Skin of body (tissue), 2 donors: ENCODE results near the gene COL5A1. TPM values are rescaled to one million over a fixed set of nuclear protein-coding genes. Genes with fewer than 3 reads are reported as not detected.

ENCODE experiments used
- DNase-seq: peaks from one replicate; lab custom pipeline; 2025; lab: John Stamatoyannopoulos, UW
- total RNA-seq: library from RNA; depleted of rRNA; stranded (reverse); fragments of >200 nt; gene quantifications from one replicate; pipeline ENCODE4 v1.2.3, GENCODE V29; 2014

Gene COL5A1
- total RNA-seq, 1 donor from 2014 or later = 349 TPM

- DNase-seq = no peak
These were observed 172.2 kb downstream of the COL5A1 start for GRCh38 chr9:134813841-134814240.

GRCh38 chr9:134814598-134815215 lies 173.1 kb downstream of the COL5A1 start:
- no peak for DNase-seq

- no peak for DNase-seq
These were observed 174.0 kb downstream of the COL5A1 start for GRCh38 chr9:134815435-134816214.

GRCh38 chr9:134816264-134816663 lies 174.7 kb downstream of the COL5A1 start:
- no peak for DNase-seq

- DNase-seq = no peak
These were observed 176.5 kb downstream of the COL5A1 start for GRCh38 chr9:134818000-134818568.

- DNase-seq = no peak
These were observed 177.0 kb downstream of the COL5A1 start for GRCh38 chr9:134818591-134818990.

- DNase-seq = no peak
These were observed 179.3 kb downstream of the COL5A1 start for GRCh38 chr9:134820901-134821300.

GRCh38 chr9:134822541-134822940 lies 180.9 kb downstream of the COL5A1 start:
- no peak for DNase-seq

- DNase-seq = no peak
These were observed 182.0 kb downstream of the COL5A1 start for GRCh38 chr9:134823623-134824022.

- no peak for DNase-seq
These were observed 183.0 kb downstream of the COL5A1 start for GRCh38 chr9:134824583-134824982.

- DNase-seq = no peak
These were observed 183.4 kb downstream of the COL5A1 start for GRCh38 chr9:134825025-134825424.

GRCh38 chr9:134826336-134827285 lies 185.0 kb downstream of the COL5A1 start:
- no peak for DNase-seq

- DNase-seq = no peak
These were observed 186.0 kb downstream of the COL5A1 start for GRCh38 chr9:134827559-134827958.

- DNase-seq = no peak
These were observed 186.4 kb downstream of the COL5A1 start for GRCh38 chr9:134827993-134828392.

- no peak for DNase-seq
These were observed 187.3 kb downstream of the COL5A1 start for GRCh38 chr9:134828892-134829291.

GRCh38 chr9:134829356-134829937 lies 187.8 kb downstream of the COL5A1 start:
- no peak for DNase-seq

- DNase-seq = no peak
These were observed 188.5 kb downstream of the COL5A1 start for GRCh38 chr9:134830126-134830525.

GRCh38 chr9:134830926-134831720 lies 189.5 kb downstream of the COL5A1 start:
- DNase-seq = no peak

GRCh38 chr9:134832471-134832870 lies 190.9 kb downstream of the COL5A1 start:
- DNase-seq = no peak

- no peak for DNase-seq
These were observed 191.8 kb downstream of the COL5A1 start for GRCh38 chr9:134833294-134833880.
